ENCODE measurements around the gene DNAH12. TPM values are rescaled to one million over a fixed set of nuclear protein-coding genes. Genes with fewer than 3 reads are reported as not detected.
A peak's percentile ranks its signal among the peaks of the same experiment; 100 is the strongest.
"Not testable (repeated sequence)": the region's sequence is repeated elsewhere in the genome, so short reads cannot be mapped to it uniquely, and the experiment has no call there.

The DNAH12 gene
- total and polyA plus RNA-seq, 9 of the 15 experiments (the other 6 are each of a cell fraction or from before 2014, with no cell fraction given), result 0.01 to 0.04 (median 0.01) TPM; not detected in 5

DNA sequence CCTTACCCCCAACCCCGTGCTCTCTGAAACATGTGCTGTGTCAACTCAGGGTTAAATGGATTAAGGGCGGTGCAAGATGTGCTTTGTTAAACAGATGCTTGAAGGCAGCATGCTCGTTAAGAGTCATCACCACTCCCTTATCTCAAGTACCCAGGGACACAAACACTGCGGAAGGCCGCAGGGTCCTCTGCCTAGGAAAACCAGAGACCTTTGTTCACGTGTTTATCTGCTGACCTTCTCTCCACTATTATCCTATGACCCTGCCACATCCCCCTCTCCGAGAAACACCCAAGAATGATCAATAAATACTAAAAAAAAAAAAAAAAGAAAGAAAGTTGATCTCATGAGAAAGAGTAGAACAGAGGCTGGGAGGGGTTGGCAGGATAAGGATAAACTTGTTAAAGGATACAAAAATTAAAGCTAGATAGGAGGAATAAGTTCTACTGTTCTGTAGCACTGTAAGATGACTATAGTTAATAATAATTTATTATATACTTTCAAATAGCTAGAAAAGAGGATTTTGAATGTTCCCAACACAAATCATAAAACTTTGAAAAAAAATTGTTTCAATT, 205.0 kb downstream of the DNAH12 start (continued):
- TF ChIP-seq HDAC1 (IDR thresholded peaks at IDR 0.05) (0 out of 4 replicates have a peak, but pooled peaks of 1 of the 2 experiments have one; percentile 35), NR2C1 (IDR thresholded peaks at IDR 0.05) (peak; percentile 54; the same call in 1 of the 2 replicates), NR2C1 (tag; IDR thresholded peaks at IDR 0.05) (0 out of 2 replicates have a peak, but pooled peaks have one; percentile 43), SOX6 (IDR thresholded peaks at IDR 0.05) (peak; percentile 90), TAL1 (IDR thresholded peaks at IDR 0.05) (peak; percentile 87)

- intact Hi-C loops (cut with micrococcal nuclease), result not testable (repeated sequence)
- WGBS (ENCODE audit: insufficient coverage, low coverage, missing lambda C conversion rate), result 86% methylated on average over 21 of the region's 40 CpGs
- peak; percentile 57; the same call in 1 of the 2 replicates for TF ChIP-seq ATF4 (CRISPR knock-in tag; IDR thresholded peaks at IDR 0.05)
- TF ChIP-seq DMBX1 (CRISPR knock-in tag; IDR thresholded peaks at IDR 0.05; ENCODE audit: borderline replicate concordance), result peak; percentile 93; the same call in 1 of the 2 replicates
- 0 out of 2 replicates have a peak, but pooled peaks have one; percentile 11 for TF ChIP-seq FOSL1 (tag; conservative IDR thresholded peaks at IDR 0.05)
- 0 out of 2 replicates have a peak, but pooled peaks have one; percentile 31 for TF ChIP-seq IFI16 (CRISPR knock-in tag; IDR thresholded peaks at IDR 0.05)
- TF ChIP-seq, protein P1, sequence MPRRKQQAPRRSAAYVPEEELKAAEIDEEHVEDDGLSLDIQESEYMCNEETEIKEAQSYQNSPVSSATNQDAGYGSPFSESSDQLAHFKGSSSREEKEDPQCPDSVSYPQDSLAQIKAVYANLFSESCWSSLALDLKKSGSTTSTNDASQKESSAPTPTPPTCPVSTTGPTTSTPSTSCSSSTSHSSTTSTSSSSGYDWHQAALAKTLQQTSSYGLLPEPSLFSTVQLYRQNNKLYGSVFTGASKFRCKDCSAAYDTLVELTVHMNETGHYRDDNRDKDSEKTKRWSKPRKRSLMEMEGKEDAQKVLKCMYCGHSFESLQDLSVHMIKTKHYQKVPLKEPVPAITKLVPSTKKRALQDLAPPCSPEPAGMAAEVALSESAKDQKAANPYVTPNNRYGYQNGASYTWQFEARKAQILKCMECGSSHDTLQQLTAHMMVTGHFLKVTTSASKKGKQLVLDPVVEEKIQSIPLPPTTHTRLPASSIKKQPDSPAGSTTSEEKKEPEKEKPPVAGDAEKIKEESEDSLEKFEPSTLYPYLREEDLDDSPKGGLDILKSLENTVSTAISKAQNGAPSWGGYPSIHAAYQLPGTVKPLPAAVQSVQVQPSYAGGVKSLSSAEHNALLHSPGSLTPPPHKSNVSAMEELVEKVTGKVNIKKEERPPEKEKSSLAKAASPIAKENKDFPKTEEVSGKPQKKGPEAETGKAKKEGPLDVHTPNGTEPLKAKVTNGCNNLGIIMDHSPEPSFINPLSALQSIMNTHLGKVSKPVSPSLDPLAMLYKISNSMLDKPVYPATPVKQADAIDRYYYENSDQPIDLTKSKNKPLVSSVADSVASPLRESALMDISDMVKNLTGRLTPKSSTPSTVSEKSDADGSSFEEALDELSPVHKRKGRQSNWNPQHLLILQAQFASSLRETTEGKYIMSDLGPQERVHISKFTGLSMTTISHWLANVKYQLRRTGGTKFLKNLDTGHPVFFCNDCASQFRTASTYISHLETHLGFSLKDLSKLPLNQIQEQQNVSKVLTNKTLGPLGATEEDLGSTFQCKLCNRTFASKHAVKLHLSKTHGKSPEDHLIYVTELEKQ (CRISPR knock-in tag; IDR thresholded peaks at IDR 0.05), result peak; percentile 38; the same call in 1 of the 2 replicates
- TF ChIP-seq TEAD1 (CRISPR knock-in tag; IDR thresholded peaks at IDR 0.05), result peak in 1 of 2 experiments; percentile 32; a peak in 1 of 4 replicates
- TF ChIP-seq CLOCK (CRISPR knock-in tag; IDR thresholded peaks at IDR 0.05; ENCODE audit: borderline replicate concordance), result 0 out of 2 replicates have a peak, but pooled peaks have one; percentile 19
Measured at GRCh38 chr3:57338272-57339070, 205.7 kb downstream of the DNAH12 start.

More at GRCh38 chr3:57338272-57339070, 205.7 kb downstream of the DNAH12 start:
- H3K4me3 ChIP-seq; H4K20me1 ChIP-seq (replicated peaks; ENCODE audit: control insufficient read depth, insufficient read depth, low read length); H3K9me3 ChIP-seq (replicated peaks; ENCODE audit: control insufficient read depth, insufficient read depth, low read depth, low read length); H3K27ac ChIP-seq (ENCODE audit: extremely low read depth, low read depth, low read length); H3K9me1 ChIP-seq (ENCODE audit: control insufficient read depth, insufficient read depth, low read length); BruUV-seq (replicated peaks); H3K4me2 ChIP-seq (ENCODE audit: insufficient read depth, low read length); H3K36me3 ChIP-seq (ENCODE audit: control insufficient read depth, insufficient read depth, low read length); H2AFZ ChIP-seq (ENCODE audit: low read depth, low read length); H3K9ac ChIP-seq (ENCODE audit: insufficient read depth in 1 of 2, low read depth in 2 of 2, low read length in 2 of 2); DNase-seq (ENCODE audit: extremely low read depth in 1 of 4, low spot score in 3 of 4); ATAC-seq; in situ Hi-C loops (cut with MboI); H3K4me1 ChIP-seq (replicated peaks in 1 of 2; ENCODE audit: control insufficient read depth in 2 of 2, insufficient read depth in 2 of 2, low read length in 2 of 2); H3K27me3 ChIP-seq (ENCODE audit: control insufficient read depth in 2 of 2, insufficient read depth in 2 of 2, low read length in 2 of 2); H3K79me2 ChIP-seq (ENCODE audit: control insufficient read depth, insufficient read depth, low read length); CTCF ChIA-PET (ENCODE audit: low intra/inter-chr PET ratio): not testable (repeated sequence)
- POLR2A ChIA-PET, result interaction anchor here (0.7 kb wide), 1 partner anchor 18 kb away, joined by 3 read pairs; no protein-coding TSS in a partner anchor
- peak; percentile 29 for FAIRE-seq
